ENCODE results near the gene PGAP6. TPM values are rescaled to one million over a fixed set of nuclear protein-coding genes. Genes with fewer than 3 reads are reported as not detected.

Gene PGAP6
- total and polyA plus RNA-seq, 2 of the 13 experiments (the other 11 are each of a cell fraction or from before 2014, with no cell fraction given), result 52.7 to 136 TPM

GRCh38 chr16:364595-365491 lies 16.9 kb downstream of the PGAP6 start (continued):
- TF ChIP-seq, protein P1, sequence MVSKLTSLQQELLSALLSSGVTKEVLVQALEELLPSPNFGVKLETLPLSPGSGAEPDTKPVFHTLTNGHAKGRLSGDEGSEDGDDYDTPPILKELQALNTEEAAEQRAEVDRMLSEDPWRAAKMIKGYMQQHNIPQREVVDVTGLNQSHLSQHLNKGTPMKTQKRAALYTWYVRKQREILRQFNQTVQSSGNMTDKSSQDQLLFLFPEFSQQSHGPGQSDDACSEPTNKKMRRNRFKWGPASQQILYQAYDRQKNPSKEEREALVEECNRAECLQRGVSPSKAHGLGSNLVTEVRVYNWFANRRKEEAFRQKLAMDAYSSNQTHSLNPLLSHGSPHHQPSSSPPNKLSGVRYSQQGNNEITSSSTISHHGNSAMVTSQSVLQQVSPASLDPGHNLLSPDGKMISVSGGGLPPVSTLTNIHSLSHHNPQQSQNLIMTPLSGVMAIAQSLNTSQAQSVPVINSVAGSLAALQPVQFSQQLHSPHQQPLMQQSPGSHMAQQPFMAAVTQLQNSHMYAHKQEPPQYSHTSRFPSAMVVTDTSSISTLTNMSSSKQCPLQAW (CRISPR knock-in tag; IDR thresholded peaks at IDR 0.05), result peak; percentile 68; the same call in 1 of the 2 replicates
- 0 out of 2 replicates have a peak, but pooled peaks have one; percentile 36 for TF ChIP-seq POGK (CRISPR knock-in tag; conservative IDR thresholded peaks at IDR 0.05)
- no peak for TF ChIP-seq RORA (CRISPR knock-in tag; IDR thresholded peaks at IDR 0.05)

- no peak overlapping the region for H3K27ac ChIP-seq (ENCODE audit: extremely low read length, insufficient read depth, low read length)
- ATAC-seq (peak; percentile 2; the same call in 1 of the 3 replicates), DNase-seq (ENCODE audit: low spot score) (no peak), FAIRE-seq (no peak)
- no TSS peak for BruUV-seq (replicated peaks)
- H4K20me1 ChIP-seq (ENCODE audit: insufficient read depth, low read length), result no peaks in the 10 kb centered on the region
- in situ Hi-C loops (cut with HindIII; ENCODE audit: extremely low pct_ligation_motif_present, low pct_unique_long_range_greater_than_20kb) (loop anchor here (5.0 kb wide), 1 partner anchor 92 kb away; no protein-coding TSS in a partner anchor), intact Hi-C loops (cut with micrococcal nuclease; ENCODE audit: unreplicated experiment) (loop anchor here (5.0 kb wide), 2 partner anchors 137 to 247 kb away; partner anchors contain the start of gene LUC7L)
- 7% methylated on average over 11 of the region's 24 CpGs for WGBS (ENCODE audit: low lambda C conversion rate)
- peak overlapping the region; percentile 32 to 73 (median 42); a peak in 5 of 6 replicates for H3K4me3 ChIP-seq (replicated peaks in 1 of 3; ENCODE audit: insufficient read depth in 1 of 3, low read depth in 2 of 3, low read length in 3 of 3)
- ChIA-PET POLR2A (interaction anchor here (0.9 to 2.7 kb wide), 3 partner anchors 11 to 22 kb away, joined by 3 to 15 read pairs (median 4); partner anchors contain the start of gene AXIN1), CTCF (ENCODE audit: low intra/inter-chr PET ratio, low total read pairs) (interaction anchor here (0.9 kb wide), 1 partner anchor 257 kb away, joined by 3 read pairs; no protein-coding TSS in a partner anchor)
- H3K79me2 ChIP-seq (ENCODE audit: insufficient read depth, low read length), result no peaks in the 10 kb centered on the region
- H3K36me3 ChIP-seq (replicated peaks in 1 of 2; ENCODE audit: control insufficient read depth in 1 of 2, insufficient read depth in 2 of 2, low read length in 2 of 2), result peaks cover 4 to 20% of the 10 kb centered on the region in 2 experiments; a peak in 4 of 5 replicates
- peaks cover 1 to 13% of the 10 kb centered on the region in 2 experiments; a peak in 4 of 5 replicates for H3K27me3 ChIP-seq (ENCODE audit: control insufficient read depth in 1 of 2, insufficient read depth in 2 of 2, low read length in 2 of 2)
- no peaks in the 10 kb centered on the region for H3K9me3 ChIP-seq (ENCODE audit: low read length)
- H2AFZ ChIP-seq (ENCODE audit: low read length), result no peak overlapping the region
- H3K9ac ChIP-seq (ENCODE audit: insufficient read depth, low read depth, low read length), result 0 out of 2 replicates have a peak overlapping the region, but pooled peaks have one; percentile 15
- peak overlapping the region; percentile 90 for H3K4me2 ChIP-seq (ENCODE audit: low read depth, low read length)
- H3K4me1 ChIP-seq (ENCODE audit: insufficient read depth, low read length), result peaks cover 74% of the 10 kb centered on the region
- TF ChIP-seq, protein P2, sequence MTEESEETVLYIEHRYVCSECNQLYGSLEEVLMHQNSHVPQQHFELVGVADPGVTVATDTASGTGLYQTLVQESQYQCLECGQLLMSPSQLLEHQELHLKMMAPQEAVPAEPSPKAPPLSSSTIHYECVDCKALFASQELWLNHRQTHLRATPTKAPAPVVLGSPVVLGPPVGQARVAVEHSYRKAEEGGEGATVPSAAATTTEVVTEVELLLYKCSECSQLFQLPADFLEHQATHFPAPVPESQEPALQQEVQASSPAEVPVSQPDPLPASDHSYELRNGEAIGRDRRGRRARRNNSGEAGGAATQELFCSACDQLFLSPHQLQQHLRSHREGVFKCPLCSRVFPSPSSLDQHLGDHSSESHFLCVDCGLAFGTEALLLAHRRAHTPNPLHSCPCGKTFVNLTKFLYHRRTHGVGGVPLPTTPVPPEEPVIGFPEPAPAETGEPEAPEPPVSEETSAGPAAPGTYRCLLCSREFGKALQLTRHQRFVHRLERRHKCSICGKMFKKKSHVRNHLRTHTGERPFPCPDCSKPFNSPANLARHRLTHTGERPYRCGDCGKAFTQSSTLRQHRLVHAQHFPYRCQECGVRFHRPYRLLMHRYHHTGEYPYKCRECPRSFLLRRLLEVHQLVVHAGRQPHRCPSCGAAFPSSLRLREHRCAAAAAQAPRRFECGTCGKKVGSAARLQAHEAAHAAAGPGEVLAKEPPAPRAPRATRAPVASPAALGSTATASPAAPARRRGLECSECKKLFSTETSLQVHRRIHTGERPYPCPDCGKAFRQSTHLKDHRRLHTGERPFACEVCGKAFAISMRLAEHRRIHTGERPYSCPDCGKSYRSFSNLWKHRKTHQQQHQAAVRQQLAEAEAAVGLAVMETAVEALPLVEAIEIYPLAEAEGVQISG (CRISPR knock-in tag; IDR thresholded peaks at IDR 0.05), result peak; percentile 32; the same call in 1 of the 2 replicates
- TF ChIP-seq ZSCAN5A (CRISPR knock-in tag; IDR thresholded peaks at IDR 0.05; ENCODE audit: borderline replicate concordance), result no peak
Observed at GRCh38 chr16:363766-364490, 17.9 kb downstream of the PGAP6 start.
